Stimulated activated CD4-positive, alpha-beta T cell treated with anti-CD3 and anti-CD28 coated beads, TNF-alpha, amount 100 ng/mL, for 48 hours (primary cell): ENCODE data around the gene PNMA8A.
A peak's percentile ranks its signal among the peaks of the same experiment; 100 is the strongest.

Experiments
- DNase-seq, 3 donors: peaks; one replicate each; pipeline ENCODE4 v3.0.0-alpha.2; 2020; ENCODE audit warnings: low read depth in 3 of 3

PNMA8A gene

DNA sequence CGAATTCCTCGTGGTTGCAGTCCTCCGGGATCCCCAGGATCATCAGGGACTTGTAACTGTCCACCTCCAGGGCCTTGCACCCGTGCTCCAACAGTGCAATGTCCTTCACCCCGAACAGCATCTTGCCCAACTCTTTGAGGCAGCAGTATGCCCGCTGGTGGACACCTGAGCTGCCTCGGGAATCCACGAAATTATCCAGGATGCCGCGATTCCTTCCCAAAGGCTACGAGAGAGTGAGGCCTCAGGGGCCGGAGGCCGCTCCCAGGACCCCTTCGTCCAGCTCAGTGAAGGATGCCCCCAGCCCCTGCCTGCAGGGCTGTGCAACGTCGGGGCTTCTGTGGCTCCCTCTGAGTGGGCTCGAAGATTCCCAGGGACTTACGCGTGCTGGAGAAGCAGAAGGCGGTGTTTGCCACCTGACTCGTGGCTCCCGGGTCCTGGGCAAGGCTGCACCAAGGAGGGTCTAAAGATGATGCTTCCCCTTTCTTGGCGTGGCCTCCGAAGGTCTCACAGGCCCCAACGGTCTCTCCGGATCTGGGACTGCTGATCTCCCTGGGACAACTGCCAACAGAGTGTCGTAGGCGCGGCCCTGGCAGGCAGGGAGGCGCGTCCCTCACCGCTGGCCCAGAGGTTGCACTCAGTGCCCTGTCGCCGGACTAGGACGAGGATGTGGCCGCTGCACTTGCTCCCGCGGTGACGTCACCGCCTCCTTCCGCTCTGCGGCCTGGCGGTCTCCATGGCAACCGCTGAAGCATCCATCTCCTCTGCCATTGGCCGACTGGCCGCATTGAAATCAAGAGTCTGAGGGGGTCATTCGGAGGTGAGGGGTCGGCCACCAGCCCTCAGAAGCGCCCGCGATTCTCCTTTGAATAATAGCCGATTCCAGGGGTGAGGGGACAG is 42.9 kb downstream of the PNMA8A start, which contains the start of gene PNMA8C:
PNMA8C (minus strand) TSS at position 698 of the 897 bp plus-strand sequence; CDS start at position 121, 577 bp downstream.
- DNase-seq: peak; percentile 17 to 50 (median 23)

DNA sequence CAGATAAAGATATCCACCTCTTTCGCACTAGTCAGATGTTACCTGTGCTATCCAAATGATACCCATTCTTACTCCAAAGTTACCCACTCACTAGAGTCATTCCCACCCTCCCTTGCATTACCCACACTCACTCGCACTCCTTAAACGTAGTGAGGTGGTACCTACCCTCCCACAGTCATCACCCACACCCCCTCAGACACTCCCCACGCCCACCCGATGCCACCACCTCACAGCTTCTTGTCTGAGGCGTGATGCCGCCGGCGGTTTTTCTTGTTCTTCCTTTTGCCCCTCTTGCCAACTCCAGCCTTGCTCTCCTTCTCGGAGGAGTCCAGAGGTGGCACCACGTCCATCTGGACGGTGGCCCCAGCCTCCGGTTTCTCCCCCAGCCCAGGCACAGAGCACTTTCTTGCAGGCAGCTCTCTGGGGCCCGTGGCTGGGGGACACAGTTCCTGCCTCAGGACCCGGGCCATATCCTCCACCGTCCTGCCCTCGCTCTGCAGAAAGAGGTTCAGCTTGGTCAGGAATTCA is 43.8 kb downstream of the PNMA8A start:
- DNase-seq: no peak

DNA sequence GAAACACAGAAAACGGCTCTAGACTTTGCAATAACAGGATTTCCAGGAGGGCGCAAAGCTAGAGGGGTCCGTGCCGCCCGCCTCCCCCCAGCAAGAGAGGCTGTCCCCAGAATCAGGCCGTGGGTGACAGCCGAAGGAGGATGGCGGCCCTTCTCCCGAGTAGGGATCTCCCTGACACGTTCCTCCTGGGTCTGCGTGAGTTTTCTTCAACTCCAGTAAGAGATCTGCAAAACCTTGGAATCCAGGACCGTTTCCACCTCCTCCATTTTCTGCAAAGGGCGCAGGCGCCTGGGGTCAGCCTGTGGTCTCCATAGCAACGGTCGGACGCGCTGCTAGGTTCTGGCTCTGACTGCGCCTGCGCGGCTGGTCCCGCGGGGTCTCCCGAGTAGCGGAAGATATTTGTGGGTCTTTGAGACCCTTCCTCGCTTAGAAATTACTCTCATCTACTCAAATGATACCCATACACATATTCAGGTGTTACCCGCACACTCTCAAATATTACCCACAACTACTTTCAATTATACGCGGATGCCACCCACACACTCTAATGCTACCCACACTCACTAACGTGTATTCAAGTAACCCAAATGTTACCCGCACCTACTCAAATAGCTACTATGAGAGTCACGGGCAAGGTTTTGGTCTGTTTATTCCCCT is 44.7 kb downstream of the PNMA8A start:
- peak in 2 of 3 donors; percentile 13 to 27 for DNase-seq

DNA sequence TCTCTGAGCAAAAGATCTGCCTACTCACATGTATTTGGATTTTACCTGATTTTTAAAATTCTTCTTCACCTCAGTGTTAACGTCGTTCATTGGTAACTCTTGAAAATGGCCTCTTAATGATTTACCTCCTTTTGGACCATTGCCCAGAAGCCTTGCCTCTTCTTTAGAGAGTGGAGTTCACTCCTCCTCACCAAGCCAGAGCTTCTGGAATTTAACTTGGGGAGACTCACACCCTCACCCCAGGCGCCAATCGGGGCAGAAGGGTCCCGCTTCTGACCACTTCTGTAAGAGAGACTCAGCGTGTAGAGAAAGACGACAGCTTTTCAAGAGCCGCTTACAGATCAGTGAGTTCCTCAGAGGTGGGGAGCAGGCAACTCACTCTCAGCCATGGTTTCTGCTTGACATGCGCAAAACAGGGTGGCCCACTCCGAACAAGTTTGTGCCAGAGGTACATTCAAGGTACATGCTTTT is 45.3 kb downstream of the PNMA8A start:
- no peak for DNase-seq

DNA sequence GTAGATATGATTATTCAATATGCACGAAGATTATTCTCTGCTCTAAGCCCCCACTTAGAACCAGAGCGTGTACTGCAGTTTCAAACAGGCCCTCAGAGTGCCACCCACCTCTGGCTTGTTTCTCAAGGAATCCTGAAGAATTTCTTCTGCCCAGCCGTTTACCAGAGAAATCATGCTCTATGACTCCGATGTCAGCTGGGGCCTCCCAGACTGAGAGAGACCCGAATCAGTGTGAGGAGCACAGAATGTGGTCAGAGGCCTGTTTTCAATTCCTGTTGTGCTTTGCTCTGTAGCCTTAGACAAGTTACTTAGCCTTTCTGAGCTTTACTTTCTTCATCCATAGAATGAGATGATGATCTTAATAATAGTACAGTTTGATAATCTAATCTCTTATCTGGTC is 48.2 kb downstream of the PNMA8A start:
- no peak for DNase-seq

DNA sequence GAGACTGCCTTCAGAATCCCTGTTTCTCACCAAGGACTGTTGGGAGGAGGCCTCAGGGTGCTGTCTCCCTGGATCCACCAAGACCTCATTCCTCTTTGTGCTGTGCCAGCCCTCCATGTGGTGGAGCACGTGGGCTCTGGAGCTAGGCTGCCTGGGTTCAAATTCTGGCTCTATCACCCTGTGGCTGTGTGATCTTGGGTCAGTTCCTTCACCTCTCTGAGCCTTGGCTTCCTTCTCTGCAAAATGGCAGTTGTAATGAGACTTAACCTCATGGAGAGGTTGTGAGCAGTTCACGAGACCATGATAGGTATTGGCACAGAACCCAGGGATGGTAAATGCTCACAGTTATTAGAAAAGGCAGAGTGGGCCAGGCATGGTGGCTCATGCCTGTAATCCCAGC is 49.0 kb downstream of the PNMA8A start:
- DNase-seq: no peak

DNA sequence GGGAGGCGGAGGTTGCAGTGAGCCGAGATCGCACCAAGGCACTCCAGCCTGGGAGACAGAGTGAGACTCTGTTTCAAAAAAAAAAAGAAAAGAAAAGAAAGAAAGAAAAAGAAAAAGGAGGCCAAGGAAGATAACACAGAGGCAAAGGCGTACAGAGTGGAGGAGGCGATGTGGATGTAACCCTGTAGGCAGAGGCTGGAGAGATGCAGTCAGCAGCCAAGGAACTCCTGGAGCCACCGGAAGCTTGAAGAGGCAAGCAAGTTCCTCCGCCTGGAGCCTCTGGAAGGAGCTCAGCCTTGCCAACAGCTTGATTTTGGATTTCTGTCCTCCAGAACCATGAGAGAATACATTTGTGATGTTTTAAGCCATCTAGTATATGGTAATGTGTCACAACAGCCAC is 51.3 kb downstream of the PNMA8A start:
- no peak for DNase-seq
